NCI-H1436 treated with DMSO at 0.1 percent for 48 hours (cell line): Measurements from ENCODE around the gene GUCD1.

ENCODE experiments used
- DNase-seq: peaks from one replicate; lab custom pipeline; 2025; lab: John Stamatoyannopoulos, UW

GUCD1 gene

DNA sequence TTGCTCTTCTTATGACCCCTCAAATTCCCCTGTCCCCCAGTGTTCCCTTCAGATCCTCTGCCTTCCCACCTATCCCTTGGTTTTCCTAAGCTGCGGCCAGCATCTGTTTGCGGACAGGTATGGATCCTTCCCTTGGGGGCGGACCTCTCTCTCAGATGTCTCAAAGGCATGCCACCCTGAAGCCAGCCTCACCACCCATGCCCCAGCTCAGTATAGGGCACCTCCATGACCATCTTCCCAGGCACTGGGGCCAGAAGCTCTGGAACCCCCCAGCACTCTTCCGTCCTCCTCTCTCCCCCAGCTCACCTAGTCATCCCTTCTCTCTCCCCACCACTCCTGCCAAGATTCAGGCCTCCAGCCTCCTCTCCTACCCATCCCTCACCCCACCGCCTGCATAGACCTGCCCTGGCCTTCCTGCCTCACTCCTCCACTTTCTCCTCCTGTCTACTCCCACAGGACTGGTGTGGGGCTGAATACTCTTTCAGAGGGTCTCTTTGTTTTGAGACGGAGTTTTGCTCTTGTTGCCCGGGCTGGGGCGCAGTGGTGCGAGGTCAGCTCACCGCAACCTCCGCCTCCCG lies 35.7 kb upstream of the GUCD1 start:
- no peak for DNase-seq

DNA sequence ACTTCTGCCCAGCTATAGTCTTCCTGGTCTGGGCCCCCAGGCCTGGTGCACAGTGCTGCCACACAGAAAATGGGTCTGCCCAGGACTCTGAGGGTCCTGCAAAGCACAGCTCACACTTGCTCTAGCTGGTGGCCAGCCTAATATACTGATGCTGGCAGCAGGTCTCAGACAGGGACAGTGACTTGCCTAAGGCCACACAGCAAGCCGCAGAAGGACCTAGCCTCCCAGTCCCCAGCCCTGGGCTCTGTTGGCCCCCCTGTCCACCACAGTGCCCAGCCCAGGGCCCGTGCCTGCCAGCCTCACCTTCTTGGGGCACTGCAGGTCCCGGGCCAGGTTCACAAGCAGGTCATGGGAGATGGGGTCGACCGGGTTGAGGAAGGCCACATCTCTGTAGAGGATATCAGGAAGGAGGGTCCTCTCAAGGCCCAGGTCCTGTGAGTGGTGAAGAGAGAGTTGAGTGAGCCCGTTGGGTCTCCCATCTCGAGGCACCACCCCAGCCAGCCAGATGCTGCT lies 34.6 kb upstream of the GUCD1 start:
- no peak for DNase-seq

DNA sequence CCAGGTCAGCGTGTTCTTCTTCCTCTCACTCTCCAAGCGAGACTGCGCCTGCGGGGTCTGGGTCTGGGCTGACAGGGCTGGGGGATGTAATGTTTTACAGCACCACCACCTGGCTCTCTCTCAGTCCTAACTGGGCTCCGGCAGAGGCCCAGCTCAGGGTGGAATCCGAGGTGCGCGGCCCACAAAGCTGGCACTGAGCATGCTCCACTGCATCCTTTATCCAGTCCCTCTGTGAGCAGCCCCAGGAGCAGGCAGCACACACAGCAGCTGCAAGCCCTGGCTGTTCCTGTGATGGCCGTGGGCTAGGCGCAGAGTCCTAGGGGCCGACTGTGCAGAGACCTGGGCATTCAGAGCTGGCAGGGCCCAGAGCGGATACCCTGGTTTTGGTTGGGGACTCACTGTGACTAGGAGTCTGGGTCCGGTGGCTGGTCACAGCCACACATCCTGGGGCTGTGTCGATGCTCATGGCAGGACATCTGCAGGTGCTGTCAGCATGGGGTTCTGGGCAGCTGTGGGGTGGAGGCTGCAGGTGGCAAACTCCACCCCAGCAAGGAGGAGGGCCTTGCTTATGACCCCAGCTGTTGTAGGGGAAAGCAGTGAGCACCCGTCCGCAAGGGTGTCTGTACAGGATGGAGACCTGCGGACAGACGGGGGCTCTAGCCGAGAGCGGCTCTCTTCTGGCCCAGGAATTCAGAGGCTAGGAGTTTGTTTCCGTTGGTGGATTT lies 34.0 kb upstream of the GUCD1 start:
- DNase-seq: no peak

GRCh38 chr22:24588381-24588756 lies 33.4 kb upstream of the GUCD1 start:
- DNase-seq: no peak

DNA sequence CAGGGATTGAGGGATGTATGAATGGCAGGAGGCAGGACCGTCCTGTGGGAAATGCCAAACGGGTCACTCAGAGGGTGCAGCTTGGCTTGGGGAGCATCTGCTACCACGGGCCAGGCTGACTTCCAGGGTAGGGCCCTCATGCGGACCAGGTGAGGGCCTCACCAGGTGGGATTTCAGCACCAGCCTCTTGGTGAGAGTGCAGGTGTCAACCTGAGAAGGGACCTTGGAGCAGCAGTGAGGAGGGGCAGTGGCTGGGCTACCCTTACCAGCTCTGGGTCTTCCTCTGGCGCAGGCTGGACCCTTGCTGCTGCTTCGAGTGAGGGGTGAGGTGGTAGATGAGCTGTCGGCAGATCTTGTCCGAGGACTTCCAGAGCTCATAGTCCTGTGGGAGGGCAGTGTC lies 33.0 kb upstream of the GUCD1 start:
- no peak for DNase-seq

GRCh38 chr22:24587251-24587650 lies 32.3 kb upstream of the GUCD1 start:
- no peak for DNase-seq

GRCh38 chr22:24585927-24586546 lies 31.1 kb upstream of the GUCD1 start:
- DNase-seq: no peak

GRCh38 chr22:24585461-24585860 lies 30.5 kb upstream of the GUCD1 start:
- no peak for DNase-seq

DNA sequence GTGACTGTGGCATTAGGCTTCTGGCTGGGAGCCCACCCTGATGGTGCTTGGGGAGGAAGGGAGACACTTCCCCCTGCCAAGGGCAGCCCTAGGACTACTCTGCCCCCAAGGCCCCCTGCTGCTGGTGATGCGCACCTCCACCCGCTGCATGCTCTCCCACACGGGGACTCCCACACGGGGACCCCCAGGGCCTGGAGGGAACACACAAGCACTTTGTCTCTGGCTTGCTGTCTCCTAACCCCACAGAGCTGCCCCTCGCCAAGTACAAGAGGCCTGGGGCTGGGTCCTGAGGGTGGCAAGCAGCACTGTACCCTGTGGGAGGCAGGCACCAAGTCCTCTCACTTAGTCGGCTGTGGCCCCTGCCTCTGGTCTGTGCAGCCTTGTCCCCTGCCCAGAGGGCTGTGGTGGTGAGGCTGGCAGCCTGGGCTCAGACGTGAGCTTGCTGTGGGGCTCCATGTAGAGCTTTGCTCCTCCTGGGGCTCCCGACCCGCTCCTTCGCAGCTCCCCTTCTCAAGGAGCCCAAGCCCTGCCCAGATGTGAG lies 30.0 kb upstream of the GUCD1 start:
- no peak for DNase-seq

GRCh38 chr22:24584166-24584790 lies 29.3 kb upstream of the GUCD1 start:
- no peak for DNase-seq

GRCh38 chr22:24583221-24584165 lies 28.6 kb upstream of the GUCD1 start:
- no peak for DNase-seq

GRCh38 chr22:24582056-24582814 lies 27.3 kb upstream of the GUCD1 start:
- DNase-seq: no peak

DNA sequence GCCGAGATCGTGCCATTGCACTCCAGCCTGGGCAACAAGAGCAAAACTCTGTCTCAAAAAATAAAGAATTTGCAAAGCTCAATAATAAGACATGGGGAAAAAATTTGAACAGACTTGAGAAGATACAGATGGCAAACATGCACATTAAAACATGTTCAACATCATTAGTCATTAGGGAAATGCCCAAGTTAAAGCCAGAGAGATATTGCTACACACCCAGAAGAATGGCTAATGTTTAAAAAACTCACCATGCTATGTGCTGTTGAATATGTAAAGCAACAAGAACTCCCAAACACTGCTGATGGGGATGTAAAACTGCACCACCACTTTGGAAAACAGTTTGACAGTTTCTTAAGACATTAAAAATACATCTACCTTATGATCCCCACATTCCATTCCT lies 25.3 kb upstream of the GUCD1 start:
- DNase-seq: no peak

GRCh38 chr22:24579258-24579601 lies 24.3 kb upstream of the GUCD1 start:
- DNase-seq: no peak

GRCh38 chr22:24578355-24579257 lies 23.7 kb upstream of the GUCD1 start:
- no peak for DNase-seq

DNA sequence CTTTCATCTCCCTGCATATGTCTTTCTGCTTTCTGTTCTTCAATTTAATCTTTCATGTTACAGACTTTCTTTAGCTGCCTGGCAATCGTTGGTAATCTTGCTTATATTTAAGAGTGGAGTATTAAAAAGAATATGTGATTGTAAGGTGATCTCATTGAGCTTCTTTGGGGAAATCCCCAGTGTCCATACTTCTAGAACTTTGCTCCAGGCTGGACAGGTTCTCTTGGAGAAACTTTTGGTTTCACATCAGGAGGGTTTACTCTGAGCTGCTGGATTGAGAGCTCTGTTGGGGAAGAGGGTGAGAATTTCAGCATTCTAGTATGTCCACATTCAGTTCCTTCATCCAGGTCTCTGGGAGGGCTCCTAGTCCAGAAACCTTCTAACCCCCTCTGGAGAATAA lies 21.8 kb upstream of the GUCD1 start:
- DNase-seq: no peak

DNA sequence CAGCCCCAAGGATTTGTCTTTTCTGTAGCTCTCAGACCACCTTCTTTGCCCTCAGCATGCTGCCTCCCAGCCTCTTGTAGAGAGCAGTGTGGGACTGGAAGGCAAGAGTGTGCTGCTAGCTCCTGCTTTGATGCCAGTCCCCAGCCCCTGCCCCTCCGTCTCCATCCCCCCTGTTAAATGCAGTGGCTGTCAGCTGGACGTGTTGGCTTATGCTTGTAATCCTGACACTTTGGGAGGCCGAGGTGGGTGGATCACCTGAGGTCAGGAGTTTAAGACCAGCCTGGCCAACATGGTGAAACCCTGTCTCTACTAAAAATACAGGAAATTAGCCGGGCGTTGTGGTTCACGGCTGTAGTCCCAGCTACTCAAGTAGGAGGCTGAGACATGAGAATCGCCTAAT lies 16.3 kb upstream of the GUCD1 start:
- DNase-seq: no peak

DNA sequence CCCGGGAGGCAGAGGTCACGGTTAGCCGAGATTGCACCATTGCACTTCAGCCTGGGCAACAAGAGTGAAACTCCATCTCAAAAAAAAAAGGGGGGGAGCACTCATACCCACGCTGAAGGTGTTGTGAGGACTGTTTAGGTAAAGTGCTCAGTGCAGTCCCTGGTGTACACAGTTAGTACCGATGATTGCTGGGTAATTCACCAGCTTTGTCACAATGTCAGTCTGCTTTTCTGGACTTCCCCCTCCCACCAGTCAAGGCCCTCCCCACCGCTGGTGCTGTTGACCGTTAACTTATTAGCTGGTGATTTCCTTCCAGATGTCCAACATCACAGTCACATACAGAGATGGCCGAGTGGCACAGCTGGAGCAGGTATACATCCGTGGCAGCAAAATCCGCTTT lies 12.7 kb upstream of the GUCD1 start:
- no peak for DNase-seq

DNA sequence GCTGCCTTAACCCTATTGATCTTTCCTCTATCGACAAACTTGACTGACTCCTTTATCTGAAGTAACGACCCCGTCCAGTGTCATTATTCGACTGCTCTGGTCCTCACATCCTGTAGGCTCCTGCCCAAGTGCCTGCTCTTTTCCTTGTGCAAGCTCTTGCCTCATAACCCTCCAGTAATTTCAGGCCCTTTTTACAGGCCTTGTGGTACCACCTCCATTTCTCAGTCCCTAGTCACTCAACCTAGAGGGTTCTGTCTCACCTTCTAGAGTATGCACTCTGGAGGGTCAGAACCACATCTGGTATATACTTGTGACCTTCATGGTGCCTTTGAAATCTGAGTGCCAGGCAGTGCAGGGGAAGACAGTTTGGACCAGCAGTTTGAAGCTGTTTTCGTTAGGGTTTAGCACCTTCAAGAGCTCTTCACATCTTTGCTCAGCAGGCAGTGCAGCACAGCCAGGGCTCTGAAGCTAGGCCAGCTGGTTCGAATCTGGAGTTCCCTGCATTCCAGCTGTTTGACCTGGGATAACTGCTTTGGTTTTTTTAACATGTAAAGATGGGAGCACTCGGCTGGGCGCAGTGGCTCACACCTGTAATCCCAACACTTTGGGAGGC lies 12.1 kb upstream of the GUCD1 start:
- DNase-seq: no peak
